NCI-H526 (cell line): ENCODE data around the gene INTS11.

Source experiments
- DNase-seq, 2 experiments: peaks; one replicate each; lab custom pipeline; 2025; lab: John Stamatoyannopoulos, UW

INTS11 gene

GRCh38 chr1:1357871-1358432, 33.5 kb upstream of the INTS11 start:
- DNase-seq, result no peak

GRCh38 chr1:1356796-1357401, 32.4 kb upstream of the INTS11 start:
- DNase-seq, result no peak

GRCh38 chr1:1356166-1356795, 31.8 kb upstream of the INTS11 start:
- no peak for DNase-seq

- DNase-seq, result peak in 1 of 2 experiments; percentile 83
Observed at GRCh38 chr1:1355416-1355815, 31.0 kb upstream of the INTS11 start.

- no peak for DNase-seq
Observed at GRCh38 chr1:1354271-1355247, 30.1 kb upstream of the INTS11 start.

GRCh38 chr1:1353389-1354151, 29.1 kb upstream of the INTS11 start:
- no peak for DNase-seq

- DNase-seq, result no peak
Observed at GRCh38 chr1:1352786-1353388, 28.4 kb upstream of the INTS11 start.

- no peak for DNase-seq
Observed at GRCh38 chr1:1351511-1352427, 27.3 kb upstream of the INTS11 start.

- DNase-seq, result peak in 1 of 2 experiments; percentile 79
Observed at GRCh38 chr1:1349256-1350012, 25.0 kb upstream of the INTS11 start, which contains the start of gene DVL1. DVL1 (minus strand) TSS chr1:1349418; CDS start chr1:1349065, 353 bp downstream.

GRCh38 chr1:1348420-1349255, 24.2 kb upstream of the INTS11 start:
- peak in 1 of 2 experiments; percentile 48 for DNase-seq

GRCh38 chr1:1347663-1348419, 23.4 kb upstream of the INTS11 start:
- DNase-seq, result peak in 1 of 2 experiments; percentile 71

GRCh38 chr1:1347026-1347595, 22.7 kb upstream of the INTS11 start:
- no peak for DNase-seq

GRCh38 chr1:1346501-1346890, 22.0 kb upstream of the INTS11 start:
- DNase-seq, result no peak

- DNase-seq, result no peak
Observed at GRCh38 chr1:1345860-1346500, 21.5 kb upstream of the INTS11 start.

GRCh38 chr1:1345384-1345783, 20.9 kb upstream of the INTS11 start:
- DNase-seq, result no peak

- DNase-seq, result peak in 1 of 2 experiments; percentile 46
Observed at GRCh38 chr1:1344655-1345361, 20.3 kb upstream of the INTS11 start.
